ENCODE measurements around the gene TMEM163. TPM values are rescaled to one million over a fixed set of nuclear protein-coding genes. Genes with fewer than 3 reads are reported as not detected.

The TMEM163 gene
- polyA plus RNA-seq, 5 donors, result 4.8 to 13.6 (median 8.4) TPM

GRCh38 chr2:134410831-134411231 lies 308.0 kb downstream of the TMEM163 start:
- no peak for DNase-seq

DNA sequence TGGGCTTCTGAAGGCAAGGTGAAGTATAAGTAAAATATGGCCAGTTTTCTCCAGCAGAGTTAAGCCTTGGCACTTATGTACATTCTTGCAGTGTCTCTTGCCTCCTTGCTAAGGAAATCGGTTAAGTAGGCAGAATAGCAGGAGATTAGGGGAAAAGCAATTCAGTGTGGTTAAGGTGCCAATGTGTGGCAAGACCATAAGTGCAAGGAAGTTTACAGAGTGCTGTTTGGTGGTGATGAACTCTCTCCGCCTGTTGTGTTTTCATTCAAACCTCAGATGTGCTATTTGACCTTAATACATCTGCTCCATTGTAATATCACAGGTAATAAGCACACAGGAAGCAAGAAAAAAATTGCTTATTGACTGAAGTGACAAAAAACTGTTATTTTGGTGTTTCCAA lies 308.8 kb downstream of the TMEM163 start:
- no peak for DNase-seq

DNA sequence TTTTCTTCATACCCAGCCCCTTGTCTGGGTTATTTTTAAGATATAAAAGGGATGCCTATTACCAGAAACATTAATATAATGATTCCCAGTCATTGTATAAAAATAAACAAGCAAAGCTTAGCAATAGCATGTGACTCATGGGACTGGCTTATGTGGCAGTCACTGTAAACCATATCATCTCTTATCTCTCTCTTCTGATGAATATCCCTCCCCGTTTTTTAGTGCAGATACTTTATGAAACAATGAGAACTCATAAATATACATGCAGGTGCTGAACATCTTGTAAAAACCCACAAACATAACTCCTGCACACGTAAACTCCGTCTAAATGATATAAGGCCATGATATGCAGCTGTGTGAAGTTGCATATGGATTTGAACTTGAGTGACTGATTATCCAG lies 310.0 kb downstream of the TMEM163 start:
- no peak for DNase-seq

- no peak for DNase-seq
Measured at GRCh38 chr2:134408386-134408785, 310.4 kb downstream of the TMEM163 start.

- DNase-seq, result no peak
Measured at GRCh38 chr2:134407154-134407890, 311.5 kb downstream of the TMEM163 start.

DNA sequence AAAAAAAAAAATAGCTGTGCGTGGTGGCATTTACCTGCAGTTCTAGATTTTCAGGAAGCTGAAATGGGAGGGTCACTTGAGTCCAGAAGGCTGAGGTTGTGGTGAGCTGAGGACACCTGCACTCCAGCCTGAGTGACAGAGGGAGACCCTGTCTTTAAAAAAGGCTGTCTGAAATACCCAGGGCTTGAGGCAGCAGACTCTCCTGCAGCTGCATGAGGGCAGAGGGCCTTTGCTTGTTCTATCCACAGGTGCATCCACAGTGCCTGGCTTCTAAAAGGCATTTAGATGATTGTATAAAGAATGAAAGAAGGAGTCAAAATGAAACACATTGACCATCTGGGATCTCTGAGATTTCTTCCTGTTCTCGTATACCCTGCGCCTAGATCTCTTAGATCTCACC lies 312.1 kb downstream of the TMEM163 start:
- no peak for DNase-seq

GRCh38 chr2:134406311-134406710 lies 312.5 kb downstream of the TMEM163 start:
- no peak for DNase-seq

Other genes starting within 250 kb of the TMEM163 start
- 1 to 10 TPM in 4 of 5 donors, under 1 TPM in 1; 0.78 to 1.9 (median 1.6) TPM for gene ACMSD, start 119.6 kb upstream of the TMEM163 start, polyA plus RNA-seq (ENCODE audit: insufficient read depth in 1 of 5, insufficient read length in 5 of 5, low replicate concordance in 1 of 5)
- gene CCNT2, start 199.8 kb upstream of the TMEM163 start, polyA plus RNA-seq (ENCODE audit: insufficient read depth in 1 of 5, insufficient read length in 5 of 5, low replicate concordance in 1 of 5), result 100 to 1,000 TPM in 2 of 5 donors, 10 to 100 TPM in 3; 59.0 to 106 (median 84.8) TPM